Measurements from ENCODE around the gene PDK2.

PDK2 gene

GRCh38 chr17:50129353-50129727 is 34.2 kb downstream of the PDK2 start:
- H3K27ac Mint-ChIP-seq: peak overlapping the region; percentile 95 to 99 (median 98)
- peaks cover 13% of the 10 kb centered on the region for H3K27me3 Mint-ChIP-seq (ENCODE audit: low read depth)
- no peak for TF ChIP-seq CTCF (IDR thresholded peaks at IDR 0.05; ENCODE audit: unreplicated experiment in 3 of 3)
- peaks cover 9% of the 10 kb centered on the region for H3K36me3 Mint-ChIP-seq (ENCODE audit: low read depth)
- H3K9me3 Mint-ChIP-seq: no peaks in the 10 kb centered on the region
- H3K4me3 Mint-ChIP-seq: peak overlapping the region; percentile 98 to 100 (median 99)
- peaks cover 27% of the 10 kb centered on the region for H3K4me1 Mint-ChIP-seq

GRCh38 chr17:50129728-50130558 is 34.8 kb downstream of the PDK2 start, which contains the start of gene SAMD14:
Gene SAMD14 (minus strand): TSS chr17:50130160. CDS start chr17:50124959, 5,201 bp downstream.
- Mint-ChIP-seq H3K4me3 (peak within 1 kb of the TSS; percentile 98 to 100 (median 99)), H3K9me3 (no peaks in the 10 kb centered on the region), H3K4me1 (peaks cover 27% of the 10 kb centered on the region), H3K36me3 (ENCODE audit: low read depth) (peaks cover 9% of the 10 kb centered on the region), H3K27ac (peak within 1 kb of the TSS; percentile 95 to 99 (median 98)), H3K27me3 (ENCODE audit: low read depth) (peaks cover 13% of the 10 kb centered on the region)
- TF ChIP-seq CTCF (IDR thresholded peaks at IDR 0.05; ENCODE audit: unreplicated experiment in 3 of 3): no peak

GRCh38 chr17:50130559-50131305 is 35.6 kb downstream of the PDK2 start:
- H3K4me3 Mint-ChIP-seq: peak overlapping the region; percentile 74 to 82 (median 80)
- TF ChIP-seq CTCF (IDR thresholded peaks at IDR 0.05; ENCODE audit: unreplicated experiment in 3 of 3): no peak

GRCh38 chr17:50132104-50132794 is 37.1 kb downstream of the PDK2 start:
- Mint-ChIP-seq H3K4me3 (peak overlapping the region; percentile 11 to 56 (median 50)), H3K9me3 (no peaks in the 10 kb centered on the region), H3K4me1 (peaks cover 27% of the 10 kb centered on the region), H3K36me3 (ENCODE audit: low read depth) (peaks cover 17% of the 10 kb centered on the region), H3K27me3 (ENCODE audit: low read depth) (peaks cover 13% of the 10 kb centered on the region), H3K27ac (peak overlapping the region in 1 of 3 experiments; percentile 74)
- TF ChIP-seq CTCF (IDR thresholded peaks at IDR 0.05; ENCODE audit: unreplicated experiment in 3 of 3): no peak

More at GRCh38 chr17:50130559-50131305, 35.6 kb downstream of the PDK2 start:
- H3K27ac Mint-ChIP-seq: peak overlapping the region; percentile 51 to 85 (median 74)
- H3K4me1 Mint-ChIP-seq: peaks cover 27% of the 10 kb centered on the region
- H3K27me3 Mint-ChIP-seq (ENCODE audit: low read depth): peaks cover 13% of the 10 kb centered on the region
- H3K9me3 Mint-ChIP-seq: no peaks in the 10 kb centered on the region
- H3K36me3 Mint-ChIP-seq (ENCODE audit: low read depth): peaks cover 10% of the 10 kb centered on the region

- H3K27me3 Mint-ChIP-seq (ENCODE audit: low read depth): peaks cover 13% of the 10 kb centered on the region
- H3K9me3 Mint-ChIP-seq: no peaks in the 10 kb centered on the region
- H3K36me3 Mint-ChIP-seq (ENCODE audit: low read depth): peaks cover 23% of the 10 kb centered on the region
- H3K4me1 Mint-ChIP-seq: peaks cover 22% of the 10 kb centered on the region
- no peak for TF ChIP-seq CTCF (IDR thresholded peaks at IDR 0.05; ENCODE audit: unreplicated experiment in 3 of 3)
- no peak overlapping the region for H3K4me3 Mint-ChIP-seq
- peak overlapping the region in 2 of 3 experiments; percentile 38 to 49 for H3K27ac Mint-ChIP-seq
These were observed 38.0 kb downstream of the PDK2 start for GRCh38 chr17:50133028-50133768.
